Cerebellar cortex (tissue), 1 donor: ENCODE data around the gene IRX1.

ENCODE experiments used
- DNase-seq: peaks from one replicate; pipeline ENCODE4 v3.0.0-alpha.2; 2015; ENCODE audit warnings: low spot score

The IRX1 gene

DNA sequence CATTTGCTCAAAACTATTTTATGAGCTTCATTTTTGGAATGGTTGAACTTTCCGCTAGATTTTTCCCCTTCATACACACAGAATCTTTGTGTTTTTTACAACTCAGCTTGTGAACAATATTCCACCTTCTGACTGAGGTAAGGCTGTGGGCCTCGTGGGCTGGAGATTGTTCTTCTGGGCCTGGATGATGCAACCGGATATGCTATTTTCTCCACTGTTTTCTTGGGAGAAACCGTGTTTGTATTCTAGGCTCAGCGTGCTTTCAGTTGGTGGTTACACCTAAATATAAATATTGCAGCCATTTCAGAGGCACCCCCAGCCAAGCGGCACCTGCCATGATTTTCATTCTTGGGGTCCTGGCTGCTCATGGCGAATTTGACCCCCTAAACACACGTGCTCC, 55.2 kb downstream of the IRX1 start:
- DNase-seq = no peak
